ENCODE results near the gene SPRR2F.

- TF ChIP-seq CTCF (IDR thresholded peaks at IDR 0.05) (no peak), POLR2A (IDR thresholded peaks at IDR 0.05) (no peak), EP300 (IDR thresholded peaks at IDR 0.05) (no peak)
Observed at GRCh38 chr1:153072806-153073726, 40.2 kb downstream of the SPRR2F start.

Data from ovary (tissue), 3 donors.